H9 (cell line): ENCODE results near the gene SPATA20. TPM values are rescaled to one million over a fixed set of nuclear protein-coding genes. Genes with fewer than 3 reads are reported as not detected.

Source experiments
- DNase-seq: peaks from one replicate; pipeline ENCODE4 v3.0.0-alpha.2; 2017
- H2AFZ ChIP-seq: one replicate; pipeline ENCODE4 v1.6.1; 2013; ENCODE audit warnings: mild to moderate bottlenecking, low read length, control low read depth, moderate library complexity
- H2AK5ac ChIP-seq: 2 replicates; pipeline ENCODE4 v1.6.1; 2013; ENCODE audit warnings: low read length, control low read depth, mixed read lengths; ENCODE audit not compliant: insufficient read length
- H2BK120ac ChIP-seq: one replicate; pipeline ENCODE4 v1.6.1; 2013; ENCODE audit warnings: low read depth, mild to moderate bottlenecking, low read length, control low read depth, inconsistent platforms; ENCODE audit not compliant: poor library complexity, severe bottlenecking
- H2BK12ac ChIP-seq: 2 replicates; pipeline ENCODE4 v1.6.1; 2013; ENCODE audit warnings: low read length, control low read depth, mixed read lengths, low read depth; ENCODE audit not compliant: insufficient read length
- H2BK15ac ChIP-seq: 2 replicates; pipeline ENCODE4 v1.6.1; 2013; ENCODE audit warnings: low read depth, low read length, control low read depth
- H2BK20ac ChIP-seq: one replicate; pipeline ENCODE4 v1.6.1; 2013; ENCODE audit warnings: low read depth, mild to moderate bottlenecking, low read length, control low read depth, inconsistent platforms; ENCODE audit not compliant: poor library complexity, severe bottlenecking
- H2BK5ac ChIP-seq: 2 replicates; pipeline ENCODE4 v1.6.1; 2013; ENCODE audit warnings: low read length, control low read depth, mixed read lengths; ENCODE audit not compliant: insufficient read length
- H3K14ac ChIP-seq: 2 replicates; pipeline ENCODE4 v1.6.1; 2013; ENCODE audit warnings: low read length, control low read depth; ENCODE audit not compliant: insufficient read depth
- H3K18ac ChIP-seq: 2 replicates; pipeline ENCODE4 v1.6.1; 2013; ENCODE audit warnings: low read depth, mild to moderate bottlenecking, mixed read lengths, low read length, control low read depth; ENCODE audit not compliant: insufficient read length
- H3K23ac ChIP-seq: 2 replicates; pipeline ENCODE4 v1.6.1; 2013; ENCODE audit warnings: low read length, control low read depth, mixed read lengths, low read depth; ENCODE audit not compliant: insufficient read length
- H3K23me2 ChIP-seq: 2 replicates; pipeline ENCODE4 v1.6.1; 2013; ENCODE audit warnings: low read depth, mild to moderate bottlenecking, mixed read lengths, low read length, control low read depth; ENCODE audit not compliant: insufficient read length, poor library complexity, severe bottlenecking
- H3K27ac ChIP-seq: 2 replicates; pipeline ENCODE4 v1.5.1; 2013; ENCODE audit warnings: low read length, control low read depth, mixed read lengths, low read depth; ENCODE audit not compliant: insufficient read length
- H3K27me3 ChIP-seq: 2 replicates; pipeline ENCODE4 v1.6.1; 2013; ENCODE audit warnings: low read length, control low read depth, inconsistent platforms; ENCODE audit not compliant: insufficient read depth
- H3K4ac ChIP-seq: 2 replicates; pipeline ENCODE4 v1.6.1; 2013; ENCODE audit warnings: low read depth, mild to moderate bottlenecking, control low read depth, inconsistent platforms, low read length, moderate library complexity
- H3K4me1 ChIP-seq: 2 replicates; pipeline ENCODE4 v1.6.1; 2013; ENCODE audit warnings: low read length, control low read depth, inconsistent platforms; ENCODE audit not compliant: insufficient read depth
- H3K4me2 ChIP-seq: 2 replicates; pipeline ENCODE4 v1.6.1; 2013; ENCODE audit warnings: low read length, control low read depth, mixed read lengths; ENCODE audit not compliant: insufficient read length, insufficient read depth
- H3K56ac ChIP-seq: 2 replicates; pipeline ENCODE4 v1.6.1; 2013; ENCODE audit warnings: low read depth, mild to moderate bottlenecking, mixed read lengths, low read length, control low read depth; ENCODE audit not compliant: insufficient read length
- H3K79me1 ChIP-seq: 2 replicates; pipeline ENCODE4 v1.6.1; 2013; ENCODE audit warnings: low read depth, mild to moderate bottlenecking, moderate library complexity, low read length, control low read depth, inconsistent platforms; ENCODE audit not compliant: insufficient read depth, poor library complexity, severe bottlenecking
- H3K79me2 ChIP-seq: 2 replicates; pipeline ENCODE4 v1.6.1; 2013; ENCODE audit warnings: low read length, control low read depth, inconsistent platforms; ENCODE audit not compliant: insufficient read depth
- H3K9ac ChIP-seq: 2 replicates; pipeline ENCODE4 v1.6.1; 2013; ENCODE audit warnings: low read length, control low read depth, mixed read lengths; ENCODE audit not compliant: insufficient read length; ENCODE audit errors: extremely low read depth
- H3K9me3 ChIP-seq: one replicate; pipeline ENCODE4 v1.6.1; 2013; ENCODE audit warnings: low read depth, low read length, inconsistent platforms; ENCODE audit not compliant: control insufficient read depth
- H3T11ph ChIP-seq: one replicate; pipeline ENCODE4 v1.6.1; 2013; ENCODE audit warnings: mild to moderate bottlenecking, low read length, control low read depth, inconsistent platforms
- H4K20me1 ChIP-seq: one replicate; pipeline ENCODE4 v1.6.1; 2013; ENCODE audit not compliant: control insufficient read depth, insufficient read length, insufficient read depth
- H4K5ac ChIP-seq: 2 replicates; pipeline ENCODE4 v1.6.1; 2013; ENCODE audit warnings: low read depth, mild to moderate bottlenecking, mixed read lengths, low read length, control low read depth; ENCODE audit not compliant: insufficient read length
- H4K8ac ChIP-seq: replicated peaks from 2 replicates; pipeline ENCODE4 v1.6.1; 2013; ENCODE audit warnings: low read length, control low read depth, mixed read lengths, low read depth; ENCODE audit not compliant: insufficient read length
- H4K91ac ChIP-seq: 2 replicates; pipeline ENCODE4 v1.6.1; 2013; ENCODE audit warnings: low read depth, mild to moderate bottlenecking, moderate library complexity, mixed read lengths, low read length, control low read depth; ENCODE audit not compliant: insufficient read length
- H3K27ac Mint-ChIP-seq, 3 experiments: 2 replicates in 2 of 3; 3 replicates in 1 of 3; pipeline ENCODE4 v1.8.0; 2020 to 2021; ENCODE audit warnings: mixed read lengths in 3 of 3, mild to moderate bottlenecking in 1 of 3, moderate library complexity in 1 of 3
- H3K27me3 Mint-ChIP-seq: 2 replicates; pipeline ENCODE4 v1.8.0; 2021; ENCODE audit warnings: low read depth, mild to moderate bottlenecking, moderate library complexity, mixed read lengths
- H3K36me3 Mint-ChIP-seq, 3 experiments: 2 replicates in 2 of 3; 3 replicates in 1 of 3; pipeline ENCODE4 v1.8.0; 2020 to 2021; ENCODE audit warnings: low read depth in 3 of 3, mixed read lengths in 3 of 3; ENCODE audit not compliant: insufficient read depth in 1 of 3
- H3K4me1 Mint-ChIP-seq, 2 experiments: 2 replicates each; pipeline ENCODE4 v1.8.0; 2020; ENCODE audit warnings: mixed read lengths in 2 of 2
- H3K4me3 Mint-ChIP-seq, 2 experiments: 2 replicates in 1 of 2; 3 replicates in 1 of 2; pipeline ENCODE4 v1.8.0; 2020 to 2021; ENCODE audit warnings: mild to moderate bottlenecking in 2 of 2, mixed read lengths in 2 of 2, moderate library complexity in 1 of 2
- H3K9me3 Mint-ChIP-seq, 2 experiments: 2 replicates in 1 of 2; 3 replicates in 1 of 2; pipeline ENCODE4 v1.8.0; 2020; ENCODE audit warnings: mild to moderate bottlenecking in 2 of 2, mixed read lengths in 2 of 2, moderate library complexity in 1 of 2
- WGBS: extraction: QIAGEN DNeasy Blood & Tissue Kit; methylation state at CpG from one replicate; pipeline ENCODE4 v1.1.7; 2013; ENCODE audit warnings: missing lambda C conversion rate, low lambda C conversion rate, mixed read lengths; ENCODE audit not compliant: insufficient read length; ENCODE audit errors: extremely low coverage; 5-methylcytosine and 5-hydroxymethylcytosine counted together
- total RNA-seq: library from RNA; stranded (reverse); gene quantifications from 2 replicates; pipeline ENCODE4 v1.2.1, GENCODE V29; 2021
- TF ChIP-seq, protein P1 (sequence below): fragments of 200-600 bp; sonication (generic); conservative IDR thresholded peaks from 3 replicates; pipeline ENCODE4 v1.8.0; 2021; ENCODE audit warnings: antibody characterized with exemption, mild to moderate bottlenecking

SPATA20 gene
- total RNA-seq, 1 experiment from 2014 or later = 23.9 TPM

- no peak overlapping the region for H3K9ac ChIP-seq
- no peak overlapping the region for H4K5ac ChIP-seq
- H3K79me1 ChIP-seq = no peaks in the 10 kb centered on the region
- Mint-ChIP-seq H3K36me3 (peaks cover 0 to 5% (median 0%) of the 10 kb centered on the region in 3 experiments; a peak in 3 of 7 replicates), H3K4me3 (no peak overlapping the region), H3K9me3 (no peaks in the 10 kb centered on the region; a peak in 1 of 5 replicates), H3K27ac (no peak overlapping the region), H3K4me1 (peaks cover 36 to 50% of the 10 kb centered on the region in 2 experiments), H3K27me3 (peaks cover 31% of the 10 kb centered on the region)
- no peaks in the 10 kb centered on the region for H4K20me1 ChIP-seq
- H3K18ac ChIP-seq = no peak overlapping the region
- H3K27ac ChIP-seq = no peak overlapping the region
- H2BK20ac ChIP-seq = no peak overlapping the region
- H3K14ac ChIP-seq = no peak overlapping the region
- no peaks in the 10 kb centered on the region for H3K79me2 ChIP-seq
- no peak overlapping the region for H2BK120ac ChIP-seq
- H3K9me3 ChIP-seq = no peaks in the 10 kb centered on the region
- no peaks in the 10 kb centered on the region; the same call in 1 of the 2 replicates for H3K27me3 ChIP-seq
- no peak for DNase-seq
- H2BK15ac ChIP-seq = no peak overlapping the region
- WGBS = no CpG with 5 or more reads among the region's 20 CpGs
- TF ChIP-seq, protein P1, sequence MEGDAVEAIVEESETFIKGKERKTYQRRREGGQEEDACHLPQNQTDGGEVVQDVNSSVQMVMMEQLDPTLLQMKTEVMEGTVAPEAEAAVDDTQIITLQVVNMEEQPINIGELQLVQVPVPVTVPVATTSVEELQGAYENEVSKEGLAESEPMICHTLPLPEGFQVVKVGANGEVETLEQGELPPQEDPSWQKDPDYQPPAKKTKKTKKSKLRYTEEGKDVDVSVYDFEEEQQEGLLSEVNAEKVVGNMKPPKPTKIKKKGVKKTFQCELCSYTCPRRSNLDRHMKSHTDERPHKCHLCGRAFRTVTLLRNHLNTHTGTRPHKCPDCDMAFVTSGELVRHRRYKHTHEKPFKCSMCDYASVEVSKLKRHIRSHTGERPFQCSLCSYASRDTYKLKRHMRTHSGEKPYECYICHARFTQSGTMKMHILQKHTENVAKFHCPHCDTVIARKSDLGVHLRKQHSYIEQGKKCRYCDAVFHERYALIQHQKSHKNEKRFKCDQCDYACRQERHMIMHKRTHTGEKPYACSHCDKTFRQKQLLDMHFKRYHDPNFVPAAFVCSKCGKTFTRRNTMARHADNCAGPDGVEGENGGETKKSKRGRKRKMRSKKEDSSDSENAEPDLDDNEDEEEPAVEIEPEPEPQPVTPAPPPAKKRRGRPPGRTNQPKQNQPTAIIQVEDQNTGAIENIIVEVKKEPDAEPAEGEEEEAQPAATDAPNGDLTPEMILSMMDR = no peak
- no peak overlapping the region for H2AFZ ChIP-seq
- H3K4ac ChIP-seq = no peak overlapping the region
- H3K23me2 ChIP-seq = peaks cover 20% of the 10 kb centered on the region
- H2AK5ac ChIP-seq = no peak overlapping the region
- no peak overlapping the region for H3K23ac ChIP-seq
- H3K4me1 ChIP-seq = peaks cover 4% of the 10 kb centered on the region; the same call in 1 of the 2 replicates
- H2BK5ac ChIP-seq = no peak overlapping the region
- no peak overlapping the region for H3K4me2 ChIP-seq
- no peak overlapping the region for H2BK12ac ChIP-seq
- H3T11ph ChIP-seq = no peak overlapping the region
- no peak overlapping the region for H4K8ac ChIP-seq
- H4K91ac ChIP-seq = no peak overlapping the region
- H3K56ac ChIP-seq = no peak overlapping the region
These were observed 9.0 kb upstream of the SPATA20 start for GRCh38 chr17:50537721-50538548.
